Keratinocyte (primary cell): ENCODE results near the gene EIF3B.
"Not testable (repeated sequence)": the region's sequence is repeated elsewhere in the genome, so short reads cannot be mapped to it uniquely, and the experiment has no call there.

Source experiments
- EZH2 ChIP-seq: IDR thresholded peaks from one replicate; pipeline ENCODE4 v1.6.1; 2012; ENCODE audit warnings: inconsistent platforms, mild to moderate bottlenecking, low read length, moderate library complexity
- TF ChIP-seq, protein P1 (sequence below), 3 experiments: IDR thresholded peaks in 1 of 3; conservative IDR thresholded peaks in 1 of 3; optimal IDR thresholded peaks in 1 of 3; 2 replicates in 2 of 3; 3 replicates in 1 of 3; pipeline versions ENCODE3 to v1.5.1; 2011; ENCODE audit warnings: low read length in 3 of 3, mild to moderate bottlenecking in 3 of 3, moderate library complexity in 2 of 3, control low read depth in 1 of 3, inconsistent platforms in 1 of 3; ENCODE audit not compliant: insufficient read depth in 2 of 3; ENCODE audit errors: extremely low read depth in 1 of 3

GRCh38 chr7:2386122-2386521 lies 31.5 kb downstream of the EIF3B start:
- not testable (repeated sequence) for TF ChIP-seq EZH2
- TF ChIP-seq, protein P1, sequence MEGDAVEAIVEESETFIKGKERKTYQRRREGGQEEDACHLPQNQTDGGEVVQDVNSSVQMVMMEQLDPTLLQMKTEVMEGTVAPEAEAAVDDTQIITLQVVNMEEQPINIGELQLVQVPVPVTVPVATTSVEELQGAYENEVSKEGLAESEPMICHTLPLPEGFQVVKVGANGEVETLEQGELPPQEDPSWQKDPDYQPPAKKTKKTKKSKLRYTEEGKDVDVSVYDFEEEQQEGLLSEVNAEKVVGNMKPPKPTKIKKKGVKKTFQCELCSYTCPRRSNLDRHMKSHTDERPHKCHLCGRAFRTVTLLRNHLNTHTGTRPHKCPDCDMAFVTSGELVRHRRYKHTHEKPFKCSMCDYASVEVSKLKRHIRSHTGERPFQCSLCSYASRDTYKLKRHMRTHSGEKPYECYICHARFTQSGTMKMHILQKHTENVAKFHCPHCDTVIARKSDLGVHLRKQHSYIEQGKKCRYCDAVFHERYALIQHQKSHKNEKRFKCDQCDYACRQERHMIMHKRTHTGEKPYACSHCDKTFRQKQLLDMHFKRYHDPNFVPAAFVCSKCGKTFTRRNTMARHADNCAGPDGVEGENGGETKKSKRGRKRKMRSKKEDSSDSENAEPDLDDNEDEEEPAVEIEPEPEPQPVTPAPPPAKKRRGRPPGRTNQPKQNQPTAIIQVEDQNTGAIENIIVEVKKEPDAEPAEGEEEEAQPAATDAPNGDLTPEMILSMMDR (optimal IDR thresholded peaks at IDR 0.05 in 1 of 3, IDR thresholded peaks at IDR 0.05 in 1 of 3, conservative IDR thresholded peaks at IDR 0.05 in 1 of 3; ENCODE audit: extremely low read depth in 1 of 3, insufficient read depth in 2 of 3, low read length in 3 of 3): not testable (repeated sequence)
